Activated CD4-positive, alpha-beta T cell treated with anti-CD3 and anti-CD28 coated beads, Interleukin-2, amount 10 ng/mL, durations not matched to agents 7 days and 5 days (primary cell): ENCODE data around the gene TAC3. TPM values are rescaled to one million over a fixed set of nuclear protein-coding genes. Genes with fewer than 3 reads are reported as not detected.
"Not testable (repeated sequence)": the region's sequence is repeated elsewhere in the genome, so short reads cannot be mapped to it uniquely, and the experiment has no call there.

Source experiments
- CTCF ChIA-PET: fragments of 350-600 bp; sonication (Branson Sonifier 250); formaldehyde crosslinking; loops from one replicate; lab custom pipeline; 2021; ENCODE audit warnings: antibody characterized with exemption; lab: Charles Lee
- POLR2A ChIA-PET: fragments of 350-600 bp; sonication (Branson Sonifier 250); formaldehyde crosslinking; loops from one replicate; lab custom pipeline; 2021; ENCODE audit warnings: antibody characterized with exemption; lab: Charles Lee
- DNase-seq: peaks from one replicate; pipeline ENCODE4 v3.0.0-alpha.2; 2020
- H3K27ac Mint-ChIP-seq: one replicate; pipeline ENCODE4 v1.8.0; 2021; ENCODE audit warnings: mild to moderate bottlenecking, moderate library complexity, mixed read lengths
- H3K27me3 Mint-ChIP-seq: one replicate; pipeline ENCODE4 v1.8.0; 2021; ENCODE audit warnings: mixed read lengths
- H3K36me3 Mint-ChIP-seq: one replicate; pipeline ENCODE4 v1.8.0; 2021; ENCODE audit warnings: low read depth, mixed read lengths
- H3K4me1 Mint-ChIP-seq: one replicate; pipeline ENCODE4 v1.8.0; 2021; ENCODE audit warnings: mixed read lengths
- H3K4me3 Mint-ChIP-seq: one replicate; pipeline ENCODE4 v1.8.0; 2021; ENCODE audit warnings: mild to moderate bottlenecking, moderate library complexity, mixed read lengths
- H3K9me3 Mint-ChIP-seq: one replicate; pipeline ENCODE4 v1.8.0; 2021; ENCODE audit warnings: mixed read lengths
- total RNA-seq, 2 experiments: library from RNA; stranded (reverse); gene quantifications; one replicate each; pipeline ENCODE4 v1.2.3, GENCODE V29; 2021

TAC3 gene
- total RNA-seq, 2 experiments from 2014 or later, result 0.25 TPM; not detected in 1

GRCh38 chr12:56989861-56990610, 26.3 kb downstream of the TAC3 start:
- POLR2A ChIA-PET, result no interaction called here
- peaks cover 19% of the 10 kb centered on the region for H3K4me1 Mint-ChIP-seq
- no peak overlapping the region for H3K27ac Mint-ChIP-seq
- no peaks in the 10 kb centered on the region for H3K9me3 Mint-ChIP-seq
- peaks cover 13% of the 10 kb centered on the region for H3K27me3 Mint-ChIP-seq
- H3K36me3 Mint-ChIP-seq, result no peaks in the 10 kb centered on the region
- CTCF ChIA-PET, result interaction anchor here (1.2 kb wide), 1 partner anchor 20 kb away, joined by 3 read pairs; no protein-coding TSS in a partner anchor
- DNase-seq, result no peak
- no peak overlapping the region for H3K4me3 Mint-ChIP-seq

GRCh38 chr12:56988207-56988739, 28.1 kb downstream of the TAC3 start:
- peaks cover 19% of the 10 kb centered on the region for H3K4me1 Mint-ChIP-seq
- no peak overlapping the region for H3K4me3 Mint-ChIP-seq
- ChIA-PET POLR2A (no interaction called here), CTCF (interaction anchor here (0.6 to 3.2 kb wide), 11 partner anchors 9 to 311 kb away, joined by 3 to 12 read pairs (median 5); no protein-coding TSS in a partner anchor)
- H3K9me3 Mint-ChIP-seq, result no peaks in the 10 kb centered on the region
- no peak for DNase-seq
- no peaks in the 10 kb centered on the region for H3K36me3 Mint-ChIP-seq
- peaks cover 13% of the 10 kb centered on the region for H3K27me3 Mint-ChIP-seq
- H3K27ac Mint-ChIP-seq, result no peak overlapping the region

- POLR2A ChIA-PET, result no interaction called here
- peak; percentile 73 for DNase-seq
These were observed 28.7 kb downstream of the TAC3 start for GRCh38 chr12:56987551-56988053.

GRCh38 chr12:56987011-56987410, 29.3 kb downstream of the TAC3 start:
- Mint-ChIP-seq H3K4me1 (peaks cover 19% of the 10 kb centered on the region), H3K27me3 (peaks cover 13% of the 10 kb centered on the region), H3K36me3 (no peaks in the 10 kb centered on the region), H3K27ac (no peak overlapping the region), H3K4me3 (no peak overlapping the region), H3K9me3 (no peaks in the 10 kb centered on the region)
- POLR2A ChIA-PET, result no interaction called here
- DNase-seq, result no peak
- CTCF ChIA-PET, result interaction anchor here (0.5 to 3.2 kb wide), 10 partner anchors 10 to 846 kb away, joined by 3 to 12 read pairs (median 5); no protein-coding TSS in a partner anchor

More at GRCh38 chr12:56987551-56988053, 28.7 kb downstream of the TAC3 start:
- no peaks in the 10 kb centered on the region for H3K36me3 Mint-ChIP-seq
- no peaks in the 10 kb centered on the region for H3K9me3 Mint-ChIP-seq
- no peak overlapping the region for H3K27ac Mint-ChIP-seq
- H3K27me3 Mint-ChIP-seq, result peaks cover 13% of the 10 kb centered on the region
- H3K4me3 Mint-ChIP-seq, result no peak overlapping the region
- peaks cover 19% of the 10 kb centered on the region for H3K4me1 Mint-ChIP-seq
- CTCF ChIA-PET, result interaction anchor here (0.5 to 3.2 kb wide), 14 partner anchors 9 to 845 kb away, joined by 3 to 12 read pairs (median 4); no protein-coding TSS in a partner anchor

- H3K27ac Mint-ChIP-seq, DNase-seq, H3K4me1 Mint-ChIP-seq, H3K9me3 Mint-ChIP-seq, H3K4me3 Mint-ChIP-seq, H3K36me3 Mint-ChIP-seq, POLR2A ChIA-PET: not testable (repeated sequence)
- CTCF ChIA-PET, result interaction anchor here (1.3 kb wide), 1 partner anchor 13 kb away, joined by 4 read pairs; no protein-coding TSS in a partner anchor
- H3K27me3 Mint-ChIP-seq, result peaks cover 13% of the 10 kb centered on the region
These were observed 30.6 kb downstream of the TAC3 start for GRCh38 chr12:56985714-56986113.

GRCh38 chr12:56983386-56983785, 32.9 kb downstream of the TAC3 start:
- peaks cover 5% of the 10 kb centered on the region for H3K4me1 Mint-ChIP-seq
- no peak overlapping the region for H3K27ac Mint-ChIP-seq
- no peaks in the 10 kb centered on the region for H3K9me3 Mint-ChIP-seq
- POLR2A ChIA-PET, result no interaction called here
- no peak for DNase-seq
- peaks cover 3% of the 10 kb centered on the region for H3K27me3 Mint-ChIP-seq
- H3K4me3 Mint-ChIP-seq, result no peak overlapping the region
- no peaks in the 10 kb centered on the region for H3K36me3 Mint-ChIP-seq
- CTCF ChIA-PET, result no interaction called here

GRCh38 chr12:56982578-56983236, 33.6 kb downstream of the TAC3 start:
- H3K27me3 Mint-ChIP-seq, H3K27ac Mint-ChIP-seq, H3K9me3 Mint-ChIP-seq, DNase-seq, H3K4me1 Mint-ChIP-seq, CTCF ChIA-PET, POLR2A ChIA-PET, H3K4me3 Mint-ChIP-seq, H3K36me3 Mint-ChIP-seq: not testable (repeated sequence)

- Mint-ChIP-seq H3K36me3 (no peaks in the 10 kb centered on the region), H3K27ac (no peak overlapping the region), H3K4me3 (no peak overlapping the region), H3K27me3 (no peaks in the 10 kb centered on the region), H3K4me1 (no peaks in the 10 kb centered on the region), H3K9me3 (no peaks in the 10 kb centered on the region)
- ChIA-PET POLR2A (no interaction called here), CTCF (no interaction called here)
- DNase-seq, result no peak
These were observed 35.3 kb downstream of the TAC3 start for GRCh38 chr12:56980941-56981530.

- Mint-ChIP-seq H3K27ac (no peak overlapping the region), H3K9me3 (no peaks in the 10 kb centered on the region), H3K27me3 (no peaks in the 10 kb centered on the region), H3K4me3 (no peak overlapping the region), H3K4me1 (no peaks in the 10 kb centered on the region), H3K36me3 (no peaks in the 10 kb centered on the region)
- CTCF ChIA-PET, result interaction anchor here (0.5 kb wide), 1 partner anchor 232 kb away, joined by 3 read pairs; no protein-coding TSS in a partner anchor
- no peak for DNase-seq
- POLR2A ChIA-PET, result no interaction called here
These were observed 36.1 kb downstream of the TAC3 start for GRCh38 chr12:56980268-56980667.

GRCh38 chr12:56979628-56980027, 36.7 kb downstream of the TAC3 start:
- Mint-ChIP-seq H3K9me3 (no peaks in the 10 kb centered on the region), H3K36me3 (no peaks in the 10 kb centered on the region), H3K27ac (no peak overlapping the region), H3K4me3 (no peak overlapping the region), H3K4me1 (no peaks in the 10 kb centered on the region), H3K27me3 (no peaks in the 10 kb centered on the region)
- no peak for DNase-seq
- ChIA-PET CTCF (interaction anchor here (0.5 kb wide), 1 partner anchor 232 kb away, joined by 3 read pairs; no protein-coding TSS in a partner anchor), POLR2A (no interaction called here)

- no peak overlapping the region for H3K4me3 Mint-ChIP-seq
- no peak overlapping the region for H3K27ac Mint-ChIP-seq
- no peaks in the 10 kb centered on the region for H3K4me1 Mint-ChIP-seq
- no peaks in the 10 kb centered on the region for H3K27me3 Mint-ChIP-seq
- POLR2A ChIA-PET, result no interaction called here
- CTCF ChIA-PET, result no interaction called here
- H3K36me3 Mint-ChIP-seq, result no peaks in the 10 kb centered on the region
- DNase-seq, result no peak
- H3K9me3 Mint-ChIP-seq, result no peaks in the 10 kb centered on the region
These were observed 37.8 kb downstream of the TAC3 start for GRCh38 chr12:56978397-56979138.

- H3K27ac Mint-ChIP-seq, POLR2A ChIA-PET, H3K36me3 Mint-ChIP-seq, H3K27me3 Mint-ChIP-seq, DNase-seq, H3K4me1 Mint-ChIP-seq, H3K4me3 Mint-ChIP-seq, H3K9me3 Mint-ChIP-seq: not testable (repeated sequence)
- CTCF ChIA-PET, result interaction anchor here (0.6 kb wide), 1 partner anchor 20 kb away, joined by 3 read pairs; no protein-coding TSS in a partner anchor
These were observed 39.0 kb downstream of the TAC3 start for GRCh38 chr12:56977361-56977760.
